DOHH2 (cell line): ENCODE data around the gene MARCHF11.

ENCODE experiments used
- EZH2phosphoT487 ChIP-seq: fragments of 200-600 bp; sonication (generic); IDR thresholded peaks from 2 replicates; pipeline ENCODE4 v1.6.1; 2017; ENCODE audit warnings: borderline replicate concordance, mild to moderate bottlenecking, antibody characterized with exemption, low read length, moderate library complexity, mixed read lengths
- TF ChIP-seq, protein P1 (sequence below): fragments of 200-600 bp; sonication (generic); IDR thresholded peaks from one replicate; pipeline ENCODE4 v1.5.1; 2014; ENCODE audit warnings: antibody characterized with exemption, mild to moderate bottlenecking, low read depth, low read length; ENCODE audit not compliant: poor library complexity, severe bottlenecking

DNA sequence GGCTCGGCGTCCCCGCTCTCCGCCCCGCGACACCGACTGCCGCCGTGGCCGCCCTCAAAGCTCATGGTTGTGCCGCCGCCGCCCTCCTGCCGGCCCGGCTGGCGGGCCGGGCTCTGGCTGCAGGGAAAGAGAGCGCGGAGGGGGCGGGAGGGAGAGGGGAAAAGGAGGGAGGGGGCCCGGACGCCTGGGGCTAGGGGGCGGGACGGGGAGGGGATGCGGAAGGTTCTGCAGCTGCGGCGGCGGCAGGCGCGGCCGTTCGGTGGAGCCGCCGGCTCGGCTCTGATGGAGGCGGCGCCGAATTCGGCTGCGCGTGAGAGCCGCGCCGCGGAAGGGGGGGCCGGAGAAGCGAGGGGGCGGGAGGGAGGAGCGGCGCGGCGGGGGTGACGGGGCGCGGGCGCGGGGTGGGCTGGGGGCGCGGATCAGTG, at the start of gene MARCHF11:
- TF ChIP-seq EZH2phosphoT487, result no peak
- TF ChIP-seq, protein P1, sequence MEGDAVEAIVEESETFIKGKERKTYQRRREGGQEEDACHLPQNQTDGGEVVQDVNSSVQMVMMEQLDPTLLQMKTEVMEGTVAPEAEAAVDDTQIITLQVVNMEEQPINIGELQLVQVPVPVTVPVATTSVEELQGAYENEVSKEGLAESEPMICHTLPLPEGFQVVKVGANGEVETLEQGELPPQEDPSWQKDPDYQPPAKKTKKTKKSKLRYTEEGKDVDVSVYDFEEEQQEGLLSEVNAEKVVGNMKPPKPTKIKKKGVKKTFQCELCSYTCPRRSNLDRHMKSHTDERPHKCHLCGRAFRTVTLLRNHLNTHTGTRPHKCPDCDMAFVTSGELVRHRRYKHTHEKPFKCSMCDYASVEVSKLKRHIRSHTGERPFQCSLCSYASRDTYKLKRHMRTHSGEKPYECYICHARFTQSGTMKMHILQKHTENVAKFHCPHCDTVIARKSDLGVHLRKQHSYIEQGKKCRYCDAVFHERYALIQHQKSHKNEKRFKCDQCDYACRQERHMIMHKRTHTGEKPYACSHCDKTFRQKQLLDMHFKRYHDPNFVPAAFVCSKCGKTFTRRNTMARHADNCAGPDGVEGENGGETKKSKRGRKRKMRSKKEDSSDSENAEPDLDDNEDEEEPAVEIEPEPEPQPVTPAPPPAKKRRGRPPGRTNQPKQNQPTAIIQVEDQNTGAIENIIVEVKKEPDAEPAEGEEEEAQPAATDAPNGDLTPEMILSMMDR, result no peak
